HUDEP-2 (cell line): Measurements from ENCODE around the gene ORC4.

Experiments
- DNase-seq, 76 experiments: peaks; one replicate each; lab custom pipeline; 2025; ENCODE audit not compliant: unreplicated experiment in 76 of 76; lab: John Stamatoyannopoulos, UW

ORC4 gene

GRCh38 chr2:148020111-148021058, at the start of gene ORC4:
ORC4 (minus strand) TSS chr2:148020737; CDS start chr2:147975958, 44,779 bp downstream.
- DNase-seq: peak; percentile 25 to 99 (median 96)

- peak in 10 of 76 experiments; percentile 3 to 41 (median 14) for DNase-seq
Observed at GRCh38 chr2:148067801-148068200, 47.3 kb upstream of the ORC4 start.

GRCh38 chr2:148065936-148066335, 45.4 kb upstream of the ORC4 start:
- no peak for DNase-seq

- DNase-seq: no peak
Observed at GRCh38 chr2:148063633-148064032, 43.1 kb upstream of the ORC4 start.

GRCh38 chr2:148058641-148059040, 38.1 kb upstream of the ORC4 start:
- no peak for DNase-seq

GRCh38 chr2:148052687-148053086, 32.1 kb upstream of the ORC4 start:
- DNase-seq: no peak

- no peak for DNase-seq
Observed at GRCh38 chr2:148049284-148049683, 28.7 kb upstream of the ORC4 start.

- DNase-seq: peak in 1 of 76 experiments; percentile 7
Observed at GRCh38 chr2:148048475-148049221, 28.1 kb upstream of the ORC4 start.

GRCh38 chr2:148046802-148047201, 26.3 kb upstream of the ORC4 start:
- no peak for DNase-seq

- no peak for DNase-seq
Observed at GRCh38 chr2:148044322-148044721, 23.8 kb upstream of the ORC4 start.

GRCh38 chr2:148042219-148042618, 21.7 kb upstream of the ORC4 start:
- DNase-seq: no peak

- no peak for DNase-seq
Observed at GRCh38 chr2:148039783-148040182, 19.2 kb upstream of the ORC4 start.

GRCh38 chr2:148032215-148032614, 11.7 kb upstream of the ORC4 start:
- no peak for DNase-seq

- DNase-seq: no peak
Observed at GRCh38 chr2:148031152-148031551, 10.6 kb upstream of the ORC4 start.

- DNase-seq: no peak
Observed at GRCh38 chr2:148028781-148029180, 8.2 kb upstream of the ORC4 start.

- no peak for DNase-seq
Observed at GRCh38 chr2:148027822-148028221, 7.3 kb upstream of the ORC4 start.

- DNase-seq: no peak
Observed at GRCh38 chr2:148026573-148026972, 6.0 kb upstream of the ORC4 start.

- DNase-seq: peak in 1 of 76 experiments; percentile 6
Observed at GRCh38 chr2:148023861-148024260, 3.3 kb upstream of the ORC4 start.

GRCh38 chr2:148022882-148023281, 2.3 kb upstream of the ORC4 start:
- DNase-seq: no peak

- DNase-seq: no peak
Observed at GRCh38 chr2:148022351-148022750, 1.8 kb upstream of the ORC4 start.

- peak in 1 of 76 experiments; percentile 26 for DNase-seq
Observed at GRCh38 chr2:148021886-148022285, 1.3 kb upstream of the ORC4 start.
